PFSK-1 (cell line): ENCODE results near the gene CEP83.

Experiments
- FOXP2 ChIP-seq: optimal IDR thresholded peaks from 2 replicates; pipeline ENCODE3; 2011; ENCODE audit warnings: borderline replicate concordance, control low read depth, inconsistent platforms; ENCODE audit not compliant: insufficient read depth; ENCODE audit errors: extremely low read length, extremely low read depth
- POLR2AphosphoS5 ChIP-seq: IDR thresholded peaks from 2 replicates; pipeline ENCODE4 v1.6.1; 2012; ENCODE audit warnings: low read depth, mild to moderate bottlenecking, control low read depth, low read length, moderate library complexity
- SIN3A ChIP-seq: IDR thresholded peaks from 2 replicates; pipeline ENCODE4 v1.6.1; 2012; ENCODE audit warnings: mild to moderate bottlenecking, low read length, moderate library complexity, borderline replicate concordance; ENCODE audit not compliant: insufficient read depth
- TAF1 ChIP-seq: IDR thresholded peaks from 2 replicates; pipeline ENCODE4 v1.6.1; 2012; ENCODE audit warnings: low read length, control low read depth, borderline replicate concordance; ENCODE audit not compliant: insufficient read depth
- TF ChIP-seq, protein P1 (sequence below), 2 experiments: IDR thresholded peaks; 2 replicates each; pipeline versions ENCODE4 v1.6.1 to v1.8.0; 2011 to 2012; ENCODE audit warnings: low read depth in 2 of 2, low read length in 2 of 2, control low read depth in 1 of 2, inconsistent platforms in 1 of 2, mild to moderate bottlenecking in 1 of 2, moderate library complexity in 1 of 2; ENCODE audit not compliant: insufficient read depth in 1 of 2

The CEP83 gene

DNA sequence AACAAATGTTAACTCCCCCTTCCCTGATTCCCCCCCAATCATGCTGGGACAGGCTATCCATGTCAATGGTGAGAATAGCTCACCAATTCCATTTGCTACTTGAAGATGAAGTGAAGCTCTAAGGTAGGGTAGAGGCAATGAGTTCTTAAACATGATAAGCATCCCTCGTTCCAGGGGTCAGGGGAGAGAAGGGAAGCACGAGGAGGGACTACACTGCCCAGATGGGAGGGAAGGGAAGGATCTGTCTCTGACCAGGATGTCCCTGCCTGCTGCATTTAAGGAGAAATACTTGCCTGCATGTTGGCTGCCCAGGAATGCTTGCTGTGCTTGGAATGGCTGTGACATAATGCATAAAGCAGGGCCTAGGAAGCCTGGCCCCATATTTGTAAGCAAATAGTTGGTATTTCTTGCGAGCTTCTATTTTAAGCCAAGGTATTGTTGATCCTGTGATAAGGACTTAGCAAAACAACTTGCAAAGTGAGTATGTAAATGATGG is 155.1 kb downstream of the CEP83 start:
- TF ChIP-seq, protein P1, sequence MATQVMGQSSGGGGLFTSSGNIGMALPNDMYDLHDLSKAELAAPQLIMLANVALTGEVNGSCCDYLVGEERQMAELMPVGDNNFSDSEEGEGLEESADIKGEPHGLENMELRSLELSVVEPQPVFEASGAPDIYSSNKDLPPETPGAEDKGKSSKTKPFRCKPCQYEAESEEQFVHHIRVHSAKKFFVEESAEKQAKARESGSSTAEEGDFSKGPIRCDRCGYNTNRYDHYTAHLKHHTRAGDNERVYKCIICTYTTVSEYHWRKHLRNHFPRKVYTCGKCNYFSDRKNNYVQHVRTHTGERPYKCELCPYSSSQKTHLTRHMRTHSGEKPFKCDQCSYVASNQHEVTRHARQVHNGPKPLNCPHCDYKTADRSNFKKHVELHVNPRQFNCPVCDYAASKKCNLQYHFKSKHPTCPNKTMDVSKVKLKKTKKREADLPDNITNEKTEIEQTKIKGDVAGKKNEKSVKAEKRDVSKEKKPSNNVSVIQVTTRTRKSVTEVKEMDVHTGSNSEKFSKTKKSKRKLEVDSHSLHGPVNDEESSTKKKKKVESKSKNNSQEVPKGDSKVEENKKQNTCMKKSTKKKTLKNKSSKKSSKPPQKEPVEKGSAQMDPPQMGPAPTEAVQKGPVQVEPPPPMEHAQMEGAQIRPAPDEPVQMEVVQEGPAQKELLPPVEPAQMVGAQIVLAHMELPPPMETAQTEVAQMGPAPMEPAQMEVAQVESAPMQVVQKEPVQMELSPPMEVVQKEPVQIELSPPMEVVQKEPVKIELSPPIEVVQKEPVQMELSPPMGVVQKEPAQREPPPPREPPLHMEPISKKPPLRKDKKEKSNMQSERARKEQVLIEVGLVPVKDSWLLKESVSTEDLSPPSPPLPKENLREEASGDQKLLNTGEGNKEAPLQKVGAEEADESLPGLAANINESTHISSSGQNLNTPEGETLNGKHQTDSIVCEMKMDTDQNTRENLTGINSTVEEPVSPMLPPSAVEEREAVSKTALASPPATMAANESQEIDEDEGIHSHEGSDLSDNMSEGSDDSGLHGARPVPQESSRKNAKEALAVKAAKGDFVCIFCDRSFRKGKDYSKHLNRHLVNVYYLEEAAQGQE (IDR thresholded peaks at IDR 0.05; ENCODE audit: insufficient read depth in 1 of 2, low read depth in 2 of 2, low read length in 2 of 2) = no peak
- TF ChIP-seq FOXP2 (no peak), TAF1 (no peak), POLR2AphosphoS5 (no peak), SIN3A (no peak)

DNA sequence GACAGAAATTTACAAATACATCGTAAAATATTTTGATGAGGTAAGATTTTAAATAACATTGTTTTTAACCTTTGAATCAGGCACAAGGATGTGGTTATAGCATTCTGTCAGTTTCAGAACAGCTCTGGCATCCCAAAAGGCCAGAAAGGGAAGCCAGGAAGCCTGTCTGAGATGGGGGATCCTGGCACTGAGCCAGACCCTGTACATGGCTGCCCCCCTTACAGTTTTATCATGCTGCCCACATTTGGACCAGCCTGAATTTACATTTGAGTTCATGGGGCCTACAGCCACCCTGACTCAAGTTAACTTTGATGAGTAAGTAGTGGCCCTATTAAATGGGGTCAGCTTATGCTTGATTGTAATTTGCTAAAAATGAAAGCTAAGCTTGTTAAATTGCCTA is 155.7 kb downstream of the CEP83 start:
- TF ChIP-seq FOXP2 (no peak), SIN3A (no peak), POLR2AphosphoS5 (no peak), TAF1 (no peak)
- TF ChIP-seq, protein P1 (IDR thresholded peaks at IDR 0.05; ENCODE audit: insufficient read depth in 1 of 2, low read depth in 2 of 2, low read length in 2 of 2) = no peak

DNA sequence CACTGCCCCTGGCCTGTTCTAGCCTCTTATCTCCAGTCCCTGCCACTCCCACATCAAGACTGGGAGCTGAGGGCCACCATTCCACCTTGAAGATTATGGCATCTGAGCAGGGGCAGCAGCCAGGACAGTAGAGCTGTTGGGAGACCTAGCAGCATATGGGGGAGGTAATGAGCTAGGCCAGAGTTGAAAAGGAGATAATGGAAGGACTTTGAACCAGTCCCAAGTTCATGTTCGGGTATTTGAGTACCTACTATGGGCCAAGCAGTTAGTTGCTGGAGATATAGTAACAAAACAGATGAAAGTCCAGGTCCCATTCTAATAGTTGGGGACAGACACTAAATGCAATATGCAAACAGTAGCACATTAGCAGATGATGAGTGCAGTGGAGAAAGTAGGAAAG is 159.8 kb downstream of the CEP83 start:
- TF ChIP-seq TAF1 (no peak), SIN3A (no peak), FOXP2 (no peak), POLR2AphosphoS5 (no peak)
- TF ChIP-seq, protein P1 (IDR thresholded peaks at IDR 0.05; ENCODE audit: insufficient read depth in 1 of 2, low read depth in 2 of 2, low read length in 2 of 2) = no peak

DNA sequence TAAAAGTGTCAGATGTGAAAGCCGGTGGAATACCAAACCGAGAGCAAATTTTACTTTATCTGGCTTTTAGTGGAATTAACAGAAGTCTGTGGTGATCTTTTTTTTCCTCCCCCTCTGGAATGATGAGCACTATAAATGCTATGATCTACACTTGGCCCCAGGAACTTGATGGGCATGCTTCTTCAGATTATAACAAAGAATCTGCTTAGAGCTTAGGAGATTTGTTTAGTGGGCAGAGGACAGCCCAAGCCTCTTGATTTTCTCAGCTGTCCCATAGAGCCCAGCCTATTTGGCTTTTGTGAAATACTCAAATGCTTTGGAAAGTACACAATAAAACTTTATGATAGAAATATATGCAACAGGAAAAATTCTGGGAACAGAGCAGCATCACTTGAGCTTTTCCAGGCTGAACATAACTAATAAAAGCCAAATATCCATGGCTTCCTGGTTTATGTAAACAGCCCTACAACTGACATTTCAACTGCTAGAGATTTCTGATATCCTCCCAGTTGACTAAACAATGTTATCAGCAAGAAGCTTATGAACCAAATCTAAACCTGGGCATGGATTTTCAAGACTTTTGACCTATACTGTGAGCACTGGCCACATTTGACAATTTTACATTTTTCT is 161.7 kb downstream of the CEP83 start:
- TF ChIP-seq TAF1 = no peak

DNA sequence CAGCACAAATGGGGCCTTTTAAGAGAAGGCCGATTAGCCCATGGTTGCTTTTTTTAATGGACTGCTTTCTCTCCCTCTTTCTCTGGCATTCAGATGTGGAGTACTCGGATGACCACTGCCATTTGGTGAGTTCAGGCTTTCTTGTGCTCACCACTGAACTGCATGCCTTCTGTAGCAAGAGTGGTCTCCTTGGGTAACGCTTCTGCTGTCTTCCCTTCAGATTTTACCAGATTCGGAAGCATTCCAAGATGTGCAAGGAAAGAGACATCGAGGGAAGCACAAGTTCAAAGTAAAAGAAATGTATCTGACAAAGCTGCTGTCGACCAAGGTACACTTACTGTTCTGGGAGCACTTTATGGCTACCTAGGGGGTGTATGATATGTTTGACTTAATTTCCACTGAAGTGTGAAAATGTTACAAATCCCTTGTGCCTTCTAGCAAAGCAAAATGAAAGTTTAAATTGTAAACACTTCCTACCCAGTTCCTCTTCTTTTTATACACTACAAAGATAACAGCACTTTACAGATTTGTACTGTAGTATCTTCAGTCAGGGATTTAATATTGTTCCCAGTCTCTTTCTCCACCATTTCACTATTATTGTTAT is 162.5 kb downstream of the CEP83 start:
- TF ChIP-seq POLR2AphosphoS5 (no peak), TAF1 (no peak), FOXP2 (no peak), SIN3A (no peak)
- TF ChIP-seq, protein P1 (IDR thresholded peaks at IDR 0.05; ENCODE audit: insufficient read depth in 1 of 2, low read depth in 2 of 2, low read length in 2 of 2) = no peak
